DMS 273 (cell line): ENCODE results near the gene MRPL21.
A peak's percentile ranks its signal among the peaks of the same experiment; 100 is the strongest.

Experiments used
- DNase-seq: peaks from one replicate; lab custom pipeline; 2025; ENCODE audit not compliant: unreplicated experiment; lab: John Stamatoyannopoulos, UW

The MRPL21 gene

DNA sequence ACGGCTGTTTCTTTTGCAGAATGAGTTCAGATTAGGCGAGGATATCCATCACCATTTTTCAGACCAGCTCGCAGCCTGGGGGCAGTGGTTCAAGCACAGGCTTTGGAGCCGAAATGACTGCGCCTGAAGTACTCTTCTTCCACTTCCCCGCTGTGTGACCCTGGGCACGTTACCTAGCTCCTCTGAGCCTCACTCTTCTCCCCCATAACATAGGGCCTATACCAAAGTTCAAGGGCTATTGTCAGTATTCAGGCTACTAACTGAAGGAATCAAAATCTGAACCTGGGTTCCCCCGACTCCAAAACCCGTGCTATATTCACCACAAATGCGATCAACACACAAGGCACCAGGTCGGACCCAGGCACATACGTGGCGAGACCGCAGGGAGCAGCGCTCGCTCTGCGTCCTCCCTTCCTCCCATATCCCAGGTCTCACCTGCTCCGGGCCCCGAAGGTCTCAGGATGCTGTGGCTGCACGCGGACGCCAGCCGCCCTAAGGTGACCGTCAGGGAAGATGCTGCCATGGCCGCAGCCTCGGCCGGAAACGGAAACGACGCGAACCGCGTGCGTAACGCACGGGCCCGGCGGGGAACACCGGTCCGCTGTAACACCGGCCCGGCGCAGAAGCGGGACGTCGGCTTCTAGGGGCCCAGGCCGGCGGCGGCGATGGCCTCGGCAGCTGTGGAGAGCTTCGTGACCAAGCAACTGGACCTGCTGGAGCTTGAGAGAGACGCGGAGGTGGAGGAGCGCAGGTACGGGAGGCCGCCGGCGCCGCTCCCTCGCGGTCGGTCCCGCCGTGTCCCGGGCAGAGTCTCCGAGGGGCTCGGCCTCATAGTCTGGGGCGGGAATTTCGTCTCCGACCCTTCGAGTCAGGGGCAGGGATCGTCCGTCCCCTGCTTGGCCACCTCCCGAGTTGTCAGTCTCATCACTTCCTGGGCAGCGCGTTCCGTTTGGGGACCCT is at the start of gene MRPL21, which contains the start of gene IGHMBP2:
TSS of gene MRPL21 (minus strand) at position 545 of the 960 bp plus-strand sequence. CDS start at position 523, 22 bp downstream.
TSS of gene IGHMBP2 (plus strand) at position 604 of the 960 bp plus-strand sequence. CDS start at position 666, 62 bp downstream.
- peak; percentile 90 for DNase-seq

DNA sequence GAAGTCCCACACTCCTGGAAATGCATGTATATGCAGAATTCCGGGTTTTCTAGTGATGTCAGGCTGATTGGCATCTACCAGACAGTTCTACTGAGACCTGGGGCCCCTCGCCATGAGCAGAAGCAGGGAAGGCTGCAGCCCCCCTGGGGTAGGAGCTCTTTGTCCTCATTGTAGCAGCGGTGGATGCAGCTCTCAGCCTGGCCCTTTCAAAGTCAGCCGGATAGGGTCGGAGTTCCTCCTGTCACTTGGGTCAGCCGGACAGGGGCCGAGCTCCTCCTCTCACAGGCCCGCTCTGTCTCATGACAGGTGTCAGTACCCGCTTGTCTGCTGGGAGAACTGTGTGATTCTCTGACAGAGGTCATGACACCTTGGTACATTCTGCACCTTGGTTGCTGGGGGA is 47.1 kb upstream of the MRPL21 start:
- DNase-seq, result no peak

DNA sequence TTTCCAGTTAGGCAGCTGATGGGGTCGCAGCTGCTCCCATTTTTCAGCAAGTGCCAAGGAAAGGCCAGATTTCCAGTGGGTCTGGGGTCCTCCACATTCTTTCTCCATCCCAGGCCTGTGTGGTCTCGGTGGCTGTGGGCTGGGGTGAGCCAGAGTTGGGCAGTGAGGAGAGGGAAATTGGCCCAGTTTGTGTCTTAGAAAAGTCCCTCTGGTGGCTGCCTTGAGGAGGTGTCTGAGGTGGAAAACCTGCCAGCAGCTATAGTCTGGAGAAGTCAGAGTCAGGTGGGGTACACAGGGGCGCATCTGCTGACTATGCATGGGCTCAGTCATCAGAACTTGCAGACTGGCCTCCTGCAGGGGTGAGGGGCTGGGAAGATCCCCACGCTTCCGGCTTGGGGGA is 46.6 kb upstream of the MRPL21 start:
- DNase-seq, result peak; percentile 60

DNA sequence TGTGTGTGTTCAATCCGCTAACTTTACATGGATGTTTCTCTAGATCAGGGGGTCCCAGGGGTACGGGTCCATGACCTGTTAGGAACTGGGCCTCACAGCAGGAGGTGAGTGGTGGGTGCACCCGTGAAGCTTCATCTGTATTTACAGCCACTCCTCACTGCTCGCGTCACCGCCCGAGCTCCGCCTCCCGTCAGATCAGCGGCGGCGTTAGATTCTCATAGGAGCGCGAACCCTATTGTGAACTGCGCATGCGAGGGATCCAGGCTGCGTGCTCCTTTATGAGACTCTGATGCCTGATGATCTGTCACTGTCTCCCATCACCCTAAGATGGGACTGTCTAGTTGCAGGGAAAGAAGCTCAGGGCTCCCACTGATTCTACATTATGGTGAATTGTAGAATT is 45.3 kb upstream of the MRPL21 start:
- no peak for DNase-seq

DNA sequence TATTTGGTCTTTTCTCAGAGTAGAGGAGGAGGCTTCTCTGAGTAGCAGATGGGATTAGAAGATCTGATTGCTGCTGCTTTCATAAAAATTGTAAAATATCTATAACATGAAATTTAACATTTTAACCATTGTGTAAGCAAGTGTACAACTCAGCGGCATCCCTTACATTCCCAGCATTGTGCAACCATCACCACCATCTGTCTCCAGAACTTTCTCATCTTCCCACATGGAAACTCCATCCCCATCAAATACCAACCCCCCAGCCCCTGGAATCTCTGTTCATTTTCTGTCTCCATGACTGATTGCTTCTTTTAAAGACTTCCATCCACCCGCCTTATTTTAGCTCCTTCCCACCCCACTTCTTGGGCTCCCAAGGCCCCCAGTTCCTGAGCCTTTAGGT is 44.9 kb upstream of the MRPL21 start:
- DNase-seq, result no peak

DNA sequence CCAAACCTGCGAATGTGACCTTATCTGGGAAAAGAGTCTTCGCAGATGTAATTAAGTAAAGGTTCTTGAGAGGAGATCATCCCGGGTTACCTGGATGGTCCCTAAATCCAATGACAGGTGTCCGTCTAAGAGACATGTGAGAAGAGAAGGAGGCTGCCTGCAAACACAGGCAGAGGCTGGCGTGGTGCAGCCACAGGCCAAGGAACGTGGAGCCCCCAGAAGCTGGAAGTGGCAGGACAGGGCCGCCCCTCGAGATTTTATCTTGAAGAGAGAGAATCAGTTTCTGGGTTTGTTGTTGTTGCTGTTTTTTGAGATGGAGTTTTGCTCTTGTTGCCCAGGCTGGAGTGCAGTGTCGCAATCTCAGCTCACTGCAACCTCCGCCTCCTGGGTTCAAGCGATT is 43.5 kb upstream of the MRPL21 start:
- no peak for DNase-seq

DNA sequence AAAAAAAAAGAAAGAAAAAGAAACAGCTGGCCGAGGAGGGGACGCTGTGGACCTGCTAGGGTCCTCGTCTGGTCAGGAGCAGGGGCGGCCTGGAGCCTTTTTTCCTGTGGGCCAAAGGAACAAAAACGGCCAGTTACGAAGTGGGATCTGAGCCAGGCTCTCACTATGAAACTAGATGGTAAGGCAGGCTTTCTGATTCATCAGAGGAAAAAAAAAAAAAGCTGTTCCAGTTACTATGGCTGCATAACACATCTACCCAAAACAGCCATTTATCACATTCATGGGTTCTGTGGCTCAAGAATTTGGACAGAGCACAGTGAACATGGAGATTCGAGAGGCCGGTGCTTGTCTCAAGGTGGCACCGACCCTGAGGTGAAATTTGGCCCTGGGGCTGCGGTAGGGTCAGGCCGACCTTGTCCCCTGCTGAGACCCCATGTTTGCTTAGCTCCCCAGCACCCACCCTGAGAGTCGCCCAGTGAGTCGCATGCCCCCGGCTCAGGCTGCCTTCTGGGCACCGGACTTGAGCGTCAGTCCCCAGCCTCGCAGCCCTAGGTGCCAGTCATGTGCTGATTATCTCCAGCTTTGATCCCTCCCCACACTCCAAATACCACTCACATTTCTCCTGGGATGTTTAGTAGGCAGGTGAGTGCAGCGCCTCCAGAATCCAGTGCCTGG is 42.9 kb upstream of the MRPL21 start:
- DNase-seq, result no peak

DNA sequence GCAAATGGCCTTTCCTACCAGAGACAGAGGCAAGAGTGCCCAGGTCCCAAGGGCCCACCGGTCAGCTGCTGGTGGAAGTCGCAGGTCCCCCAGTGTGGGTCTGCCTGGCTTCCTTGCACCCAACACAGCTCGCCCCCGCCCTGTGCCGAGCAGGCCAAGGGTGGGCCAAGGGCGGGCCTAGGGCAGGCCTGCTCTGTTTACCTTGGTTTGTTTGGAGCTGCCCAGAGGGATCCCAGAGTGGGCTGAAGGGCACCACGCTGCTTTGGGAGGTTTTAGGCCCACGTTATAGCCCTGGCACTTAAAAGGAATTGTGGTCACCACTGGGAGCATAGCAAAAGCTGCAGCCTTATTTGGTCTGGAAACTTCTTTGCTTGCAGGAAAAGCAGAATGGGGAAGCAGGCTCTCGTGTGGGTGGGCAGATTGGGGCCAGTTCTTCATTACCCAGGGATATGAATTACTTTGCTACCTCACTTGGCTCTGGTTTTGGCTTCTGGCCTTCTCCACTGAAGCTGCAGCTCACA is 39.2 kb upstream of the MRPL21 start:
- no peak for DNase-seq

DNA sequence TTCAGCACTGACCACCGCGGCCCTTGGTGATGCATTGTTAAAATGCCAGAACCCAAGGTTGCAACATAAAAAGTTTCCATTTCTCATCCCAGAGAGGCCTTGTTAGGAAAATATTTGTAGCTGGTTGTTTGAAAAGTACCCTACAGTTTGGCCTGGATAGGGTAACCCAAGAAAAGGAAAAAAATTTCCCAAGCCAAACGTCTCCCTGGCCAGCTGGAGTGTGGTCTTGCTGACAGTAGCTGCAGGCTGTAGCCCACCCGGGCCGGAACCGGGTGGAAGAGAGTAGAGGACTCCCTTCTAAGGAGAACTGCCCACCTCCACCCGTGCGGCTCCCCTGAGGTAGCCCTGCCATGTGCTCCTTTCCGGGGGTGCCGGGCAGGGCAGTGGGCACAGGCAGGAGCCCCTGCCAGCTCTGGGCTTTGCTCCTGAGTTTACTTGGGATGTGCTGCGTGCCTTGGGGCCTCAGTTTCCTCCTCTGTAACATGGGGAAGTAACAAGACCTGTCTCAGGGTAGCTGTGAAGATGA is 38.5 kb upstream of the MRPL21 start:
- DNase-seq, result no peak

DNA sequence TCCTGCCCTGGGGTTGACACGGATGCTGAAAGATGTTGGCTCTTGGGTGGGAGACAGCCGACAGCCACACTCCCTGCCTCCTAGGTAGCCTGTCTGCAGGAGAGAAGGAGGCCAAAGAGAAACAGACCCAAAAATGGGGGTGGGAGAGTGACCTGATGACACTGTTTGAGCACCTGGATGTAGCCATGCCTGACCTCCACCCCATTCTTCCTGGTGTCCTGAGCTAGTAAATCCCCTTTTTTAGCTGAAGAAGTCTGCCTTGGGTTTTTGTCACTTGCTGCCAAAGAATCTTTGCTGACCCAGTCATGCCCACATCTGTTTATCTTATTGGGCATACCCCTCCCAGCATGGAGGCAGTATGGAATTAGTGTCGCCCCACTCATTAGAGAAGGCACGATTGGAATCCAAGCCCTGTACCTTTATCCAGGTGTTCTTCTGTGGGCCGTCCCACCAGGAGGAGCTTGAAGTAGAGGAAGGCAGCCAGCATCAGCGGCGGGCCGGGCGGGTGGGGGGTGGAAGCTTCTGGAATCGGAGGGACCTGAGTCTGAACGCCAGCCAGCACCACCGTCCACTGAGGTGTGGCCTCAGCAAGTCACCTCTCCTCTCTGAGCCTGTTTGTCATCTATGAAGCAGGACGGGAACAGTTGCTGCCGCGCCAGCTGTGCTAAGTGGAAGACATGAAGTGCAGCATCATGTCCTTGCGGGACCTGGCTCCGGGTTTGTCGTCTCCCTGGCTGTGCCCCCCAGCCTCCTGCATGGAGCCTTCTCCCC is 37.9 kb upstream of the MRPL21 start:
- no peak for DNase-seq

DNA sequence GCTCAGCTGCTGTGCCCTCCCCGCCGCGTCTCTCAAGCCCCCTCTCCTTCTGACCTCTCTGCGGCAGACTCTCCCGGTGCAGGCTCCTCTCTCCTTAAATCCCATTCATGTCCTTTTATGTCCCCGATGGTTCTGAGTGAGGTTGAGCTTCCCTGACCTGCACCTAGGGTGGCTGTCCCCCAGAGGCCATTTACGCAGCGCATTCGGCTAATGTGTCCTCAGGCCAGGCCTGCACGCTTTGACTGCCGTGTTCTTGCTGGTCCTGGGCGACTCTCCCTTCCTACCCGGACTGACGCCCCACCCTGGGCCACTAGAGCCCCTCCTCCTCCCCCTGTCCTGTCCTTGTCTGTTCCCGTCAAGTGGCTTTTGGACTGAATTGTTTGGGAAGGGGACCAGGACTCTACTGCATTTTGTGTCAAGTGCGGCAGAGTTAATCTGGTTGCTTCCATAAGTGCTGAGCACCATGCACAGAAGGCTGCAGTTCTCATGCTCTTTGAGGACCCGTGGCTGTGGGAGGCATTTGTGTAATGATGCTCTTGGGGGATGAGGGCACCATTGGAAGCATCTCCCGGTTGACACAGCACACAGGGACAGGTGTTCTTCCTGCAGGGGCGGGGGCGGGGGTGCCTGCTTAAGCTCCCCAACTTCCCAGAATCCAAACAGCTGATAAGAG is 37.2 kb upstream of the MRPL21 start:
- no peak for DNase-seq

DNA sequence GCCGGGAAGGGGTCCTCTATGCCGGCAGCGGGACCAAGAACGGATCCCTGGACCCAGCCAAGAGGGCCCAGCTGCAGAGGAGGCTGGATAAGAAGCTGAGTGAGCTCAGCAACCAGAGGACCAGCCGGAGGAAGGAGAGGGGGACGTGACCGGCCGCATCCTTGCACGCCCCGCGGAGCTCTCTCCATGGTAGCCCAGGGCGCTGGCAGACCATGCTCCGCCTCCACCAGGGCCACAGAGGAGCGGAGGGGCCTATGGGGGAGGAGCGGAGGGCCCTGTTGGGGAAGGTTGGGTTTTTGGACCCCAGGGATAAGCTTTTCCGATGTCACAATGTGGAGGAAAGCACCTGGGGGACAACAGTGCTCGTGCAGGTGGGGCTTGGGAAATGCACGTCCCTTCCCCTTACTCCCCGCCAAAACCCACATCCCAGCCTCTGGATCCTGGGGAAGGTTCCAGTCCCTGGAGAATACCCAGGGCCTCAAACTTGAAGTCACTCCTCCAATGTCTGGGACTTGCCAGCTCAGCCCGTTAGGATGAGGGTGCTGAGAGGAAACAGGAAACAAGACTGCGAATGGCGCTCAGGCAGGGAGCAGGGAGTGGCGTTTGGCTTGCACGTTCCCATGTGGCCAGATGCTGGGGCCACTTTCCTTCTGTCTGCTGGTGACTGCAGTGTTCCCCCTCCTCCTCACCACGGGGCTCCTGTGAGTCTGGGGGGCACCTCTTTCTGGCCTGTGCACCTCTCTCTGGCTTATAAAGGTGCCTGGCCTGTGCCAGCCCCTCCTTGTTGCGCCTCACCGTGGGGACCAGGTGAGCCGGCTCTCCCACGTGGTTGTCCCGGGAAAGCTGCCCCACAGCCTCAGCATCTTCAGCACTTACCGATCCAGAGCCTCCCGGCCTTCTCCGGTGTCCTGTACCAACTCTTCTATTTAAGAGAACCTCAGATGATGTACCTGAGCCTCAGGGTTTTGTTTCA is 36.2 kb upstream of the MRPL21 start:
- no peak for DNase-seq

DNA sequence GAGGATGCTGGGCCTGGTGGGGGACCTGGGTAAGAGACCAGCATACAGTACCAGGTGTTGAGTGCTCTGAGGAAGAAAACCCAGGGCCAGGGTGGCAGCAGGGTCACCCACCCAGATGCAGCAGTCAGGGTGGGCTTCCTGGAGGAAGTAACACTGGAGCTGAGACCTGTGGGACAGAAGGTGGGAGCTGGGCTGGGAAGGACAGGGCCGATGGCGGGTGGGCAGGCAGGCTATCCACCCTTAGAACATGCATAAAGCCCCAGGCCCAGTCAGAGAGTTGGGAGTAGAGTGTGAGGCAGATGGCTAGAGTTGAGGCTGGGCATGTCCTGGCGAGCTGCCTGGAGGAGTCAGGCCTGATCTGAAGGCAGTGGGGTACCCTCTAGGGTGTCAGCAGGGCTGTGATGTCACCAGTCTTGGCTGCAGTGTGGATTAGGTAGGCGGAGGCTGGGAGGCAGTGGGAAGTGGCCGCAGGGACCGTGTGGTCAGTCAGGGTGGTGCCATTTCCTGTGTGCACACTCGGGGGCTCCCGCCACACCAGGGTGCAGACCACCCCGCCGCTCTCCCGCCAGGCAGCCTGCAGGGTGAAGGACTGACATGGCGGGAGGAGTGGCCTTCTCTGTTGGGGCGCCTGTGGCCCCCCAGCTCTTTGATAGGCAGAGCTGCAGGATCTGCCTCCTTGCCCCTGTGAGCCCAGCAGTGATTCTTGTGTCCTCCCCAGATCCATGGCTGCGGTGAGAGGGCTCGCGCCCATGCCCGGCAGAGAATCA is 35.4 kb upstream of the MRPL21 start:
- peak; percentile 54 for DNase-seq

DNA sequence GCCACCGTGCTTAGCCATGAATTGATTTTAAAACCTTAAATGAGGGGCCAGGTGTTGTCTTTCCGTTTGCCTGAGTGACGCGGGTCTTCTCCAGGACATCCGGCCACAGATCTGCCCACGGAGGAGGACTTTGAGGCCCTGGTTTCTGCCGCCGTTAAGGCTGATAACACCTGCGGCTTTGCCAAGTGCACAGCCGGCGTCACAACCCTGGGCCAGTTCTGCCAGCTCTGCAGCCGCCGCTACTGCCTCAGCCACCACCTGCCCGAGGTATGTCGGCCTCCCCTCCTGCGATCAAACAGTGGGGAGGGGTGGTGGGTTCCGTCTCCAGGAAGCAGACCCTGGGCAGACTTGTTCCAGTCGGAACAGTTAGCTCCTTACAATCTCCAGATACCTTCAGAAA is 34.5 kb upstream of the MRPL21 start:
- DNase-seq, result no peak

DNA sequence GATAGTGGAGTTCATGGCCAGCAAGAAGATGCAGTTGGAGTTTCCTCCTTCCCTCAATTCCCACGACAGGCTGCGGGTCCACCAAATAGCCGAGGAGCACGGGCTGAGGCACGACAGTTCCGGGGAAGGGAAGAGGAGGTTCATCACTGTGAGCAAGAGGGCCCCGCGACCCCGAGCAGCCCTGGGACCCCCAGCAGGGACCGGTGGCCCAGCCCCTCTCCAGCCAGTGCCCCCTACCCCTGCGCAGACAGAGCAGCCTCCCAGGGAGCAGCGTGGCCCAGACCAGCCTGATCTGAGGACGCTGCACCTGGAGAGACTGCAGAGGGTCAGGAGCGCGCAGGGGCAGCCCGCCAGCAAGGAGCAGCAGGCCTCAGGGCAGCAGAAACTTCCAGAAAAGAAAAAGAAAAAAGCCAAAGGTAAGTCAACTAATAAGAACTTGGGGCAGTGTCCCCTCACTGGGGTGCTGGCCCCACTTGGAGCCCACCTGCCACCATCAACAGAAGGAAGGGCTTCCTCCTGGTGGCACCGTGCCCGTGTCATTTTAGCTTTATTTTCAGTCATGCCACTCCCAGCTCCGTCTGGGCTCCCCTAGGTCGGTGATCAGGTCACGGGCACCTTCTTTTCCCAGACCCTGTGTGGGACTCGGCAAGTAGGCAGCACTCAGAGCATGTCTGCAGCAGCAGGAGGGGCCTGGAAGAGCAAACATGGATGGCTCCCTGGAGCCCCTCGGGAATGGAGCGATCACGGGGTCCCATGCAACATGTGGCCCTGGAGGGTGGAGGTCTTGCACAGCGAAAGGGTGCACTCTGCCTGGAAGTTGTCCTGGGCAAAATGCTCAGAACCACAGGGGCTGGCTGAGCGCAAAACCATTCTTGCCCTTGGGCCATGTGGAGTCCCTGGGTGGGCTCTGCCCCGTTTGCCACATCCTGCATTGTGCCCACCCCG is 33.3 kb upstream of the MRPL21 start:
- no peak for DNase-seq

DNA sequence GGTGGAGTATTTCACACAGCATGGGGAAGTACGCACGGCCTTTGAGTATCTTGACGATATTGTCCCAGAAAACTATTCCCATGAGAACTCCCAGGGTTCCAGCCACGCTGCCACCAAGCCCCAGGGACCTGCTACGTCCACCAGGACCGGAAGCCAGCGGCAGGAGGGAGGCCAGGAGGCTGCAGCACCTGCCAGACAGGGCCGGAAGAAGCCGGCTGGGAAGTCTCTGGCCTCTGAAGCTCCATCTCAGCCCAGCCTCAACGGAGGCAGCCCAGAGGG is 32.7 kb upstream of the MRPL21 start:
- DNase-seq, result no peak

DNA sequence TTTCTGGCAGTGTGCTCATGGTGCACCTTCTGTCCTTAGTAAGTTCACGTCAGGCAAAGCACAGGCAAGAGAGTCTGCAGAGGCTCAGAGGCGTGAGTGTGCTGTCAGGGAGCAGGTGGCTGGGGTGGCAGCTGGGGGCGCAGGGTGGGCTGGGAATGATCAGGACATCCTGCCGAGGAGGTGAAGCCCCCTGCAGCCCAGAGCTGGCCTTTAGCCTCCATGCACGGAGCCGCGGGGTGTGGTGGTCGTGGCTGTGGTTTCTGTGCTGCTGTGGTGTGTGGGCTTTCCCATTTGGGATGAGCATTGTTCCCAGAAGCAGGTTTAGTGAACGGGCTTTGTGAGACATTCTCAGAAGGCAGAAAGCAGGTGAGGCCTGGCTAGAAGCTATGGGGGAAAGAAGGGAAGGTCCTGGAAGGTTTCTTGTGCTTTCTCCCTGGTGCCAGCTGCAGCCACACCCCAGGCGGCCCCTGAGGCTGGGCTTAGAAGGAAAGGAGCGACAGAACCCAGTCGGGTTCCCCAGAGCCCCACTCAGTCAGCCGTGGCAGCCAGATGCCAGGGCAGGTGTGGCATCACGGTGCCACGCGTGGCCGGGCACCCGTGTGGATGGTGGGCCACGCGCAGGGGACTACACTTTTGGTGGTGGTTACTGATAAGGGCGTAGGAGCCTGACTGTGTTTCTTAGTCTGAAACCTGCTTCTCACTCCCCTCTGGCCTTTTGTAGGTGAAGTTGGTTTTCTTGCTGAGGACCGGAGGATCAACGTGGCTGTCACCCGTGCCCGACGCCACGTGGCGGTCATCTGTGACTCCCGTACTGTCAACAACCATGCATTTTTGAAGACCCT is 32.1 kb upstream of the MRPL21 start:
- no peak for DNase-seq
